Activated T-helper 9 cell treated with anti-CD3 and anti-CD28 coated beads, Interleukin-2, amount 50 U/mL, for 16 hours (primary cell): ENCODE measurements around the gene SVIL.
"Not testable (repeated sequence)": the region's sequence is repeated elsewhere in the genome, so short reads cannot be mapped to it uniquely, and the experiment has no call there.

Experiments used
- DNase-seq: peaks from one replicate; pipeline ENCODE4 v3.0.0-alpha.2; 2020; ENCODE audit warnings: low read depth

The SVIL gene

DNA sequence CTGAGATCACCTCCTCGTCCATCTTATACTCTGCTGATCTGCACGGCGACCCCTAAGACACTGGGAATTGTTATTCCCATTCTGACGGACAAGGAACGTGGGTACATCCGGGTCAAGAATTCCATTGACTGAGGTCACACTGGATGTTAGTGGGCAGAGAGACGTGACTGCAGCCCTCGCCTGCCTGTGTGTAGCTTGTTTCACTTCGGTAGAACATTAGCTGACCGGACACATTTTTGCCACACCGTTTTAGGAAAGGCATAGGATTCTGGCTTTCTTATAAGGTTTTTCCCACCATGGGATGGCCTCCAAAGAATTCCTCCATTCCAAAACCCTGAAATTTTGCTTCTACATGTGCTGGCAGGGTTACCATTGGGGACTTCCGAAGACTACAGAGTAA lies 118.9 kb downstream of the SVIL start:
- DNase-seq = not testable (repeated sequence)

DNA sequence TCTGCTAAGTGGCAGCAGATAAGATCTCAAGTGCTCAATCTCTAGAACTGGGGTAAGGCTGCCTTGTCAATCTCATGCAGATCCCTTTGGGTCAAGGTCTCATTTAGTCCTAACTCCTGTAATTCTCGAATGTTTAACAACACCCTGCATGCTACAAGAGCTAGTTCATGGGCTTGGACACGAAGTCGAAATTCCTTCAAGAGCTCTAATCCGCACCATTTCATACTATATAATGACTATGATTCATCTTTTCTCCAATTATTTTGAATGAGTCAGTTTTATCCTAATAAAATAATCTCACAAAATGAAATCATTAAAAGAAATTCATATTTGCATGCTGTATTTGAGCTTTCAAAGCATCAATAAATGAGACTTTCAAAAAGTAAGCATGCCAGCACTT lies 119.7 kb downstream of the SVIL start:
- not testable (repeated sequence) for DNase-seq

DNA sequence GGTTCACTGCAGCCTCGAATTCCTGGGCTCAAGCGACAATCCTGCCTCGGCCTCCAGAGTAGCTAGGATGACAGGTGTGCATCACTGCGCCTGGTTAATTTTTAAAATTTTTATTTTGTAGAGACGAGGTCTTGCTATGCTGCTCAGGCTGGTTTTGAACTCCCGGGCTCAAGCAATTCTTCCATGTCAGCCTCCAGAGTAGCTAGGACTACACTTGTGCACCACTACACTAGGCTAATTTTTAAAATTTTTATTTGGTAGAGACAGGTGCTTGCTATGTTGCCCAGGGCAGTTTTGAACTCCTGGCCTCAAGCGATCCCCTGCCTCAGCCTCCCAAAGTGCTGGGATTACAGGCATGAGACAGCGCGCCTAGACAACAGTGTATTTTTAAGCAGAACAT lies 120.5 kb downstream of the SVIL start:
- DNase-seq = no peak

DNA sequence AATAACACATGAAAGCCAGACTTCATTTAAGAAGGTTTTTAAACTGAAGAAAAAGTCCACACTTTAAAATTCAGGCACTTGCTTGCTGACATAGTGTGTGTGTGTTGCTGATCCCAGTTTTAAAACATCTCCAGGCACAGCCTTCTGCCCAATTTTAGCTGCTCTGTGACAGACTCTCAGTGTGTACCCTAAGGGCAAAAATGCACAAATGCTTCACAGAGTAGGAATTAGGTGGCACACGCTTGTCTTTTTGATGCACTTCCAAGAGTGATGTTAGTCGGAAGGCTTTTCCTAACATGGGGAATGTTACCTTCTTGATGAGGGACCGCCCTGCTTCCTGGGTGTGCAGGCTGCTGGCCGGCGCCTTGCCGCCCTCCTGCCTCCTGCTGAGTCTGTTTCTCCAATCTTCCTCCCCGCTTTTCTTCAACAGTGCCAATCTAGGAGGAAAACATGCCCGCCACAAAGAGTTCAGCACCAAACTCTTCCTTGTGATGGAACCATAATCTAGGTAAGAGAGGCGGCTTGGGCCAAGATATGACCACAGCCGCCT lies 122.3 kb downstream of the SVIL start:
- no peak for DNase-seq

DNA sequence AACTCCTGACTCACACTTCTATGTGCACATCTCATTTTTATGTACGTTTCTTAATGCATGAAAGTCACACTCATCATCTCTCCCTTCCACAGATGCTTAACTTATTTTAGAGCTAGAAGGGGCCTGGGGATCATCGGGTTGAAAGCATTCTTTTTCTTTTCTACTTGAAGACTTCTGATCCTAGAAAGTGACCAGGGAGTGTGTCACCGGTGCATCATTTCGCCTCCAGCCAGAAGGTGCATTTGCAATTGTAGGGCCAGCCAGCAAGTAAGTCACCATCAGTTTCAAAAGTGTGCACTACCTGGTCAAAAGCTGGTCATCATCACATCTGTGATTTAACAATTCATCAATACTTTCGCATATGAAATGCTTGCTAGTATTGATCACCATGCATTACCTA lies 123.0 kb downstream of the SVIL start:
- DNase-seq = not testable (repeated sequence)

DNA sequence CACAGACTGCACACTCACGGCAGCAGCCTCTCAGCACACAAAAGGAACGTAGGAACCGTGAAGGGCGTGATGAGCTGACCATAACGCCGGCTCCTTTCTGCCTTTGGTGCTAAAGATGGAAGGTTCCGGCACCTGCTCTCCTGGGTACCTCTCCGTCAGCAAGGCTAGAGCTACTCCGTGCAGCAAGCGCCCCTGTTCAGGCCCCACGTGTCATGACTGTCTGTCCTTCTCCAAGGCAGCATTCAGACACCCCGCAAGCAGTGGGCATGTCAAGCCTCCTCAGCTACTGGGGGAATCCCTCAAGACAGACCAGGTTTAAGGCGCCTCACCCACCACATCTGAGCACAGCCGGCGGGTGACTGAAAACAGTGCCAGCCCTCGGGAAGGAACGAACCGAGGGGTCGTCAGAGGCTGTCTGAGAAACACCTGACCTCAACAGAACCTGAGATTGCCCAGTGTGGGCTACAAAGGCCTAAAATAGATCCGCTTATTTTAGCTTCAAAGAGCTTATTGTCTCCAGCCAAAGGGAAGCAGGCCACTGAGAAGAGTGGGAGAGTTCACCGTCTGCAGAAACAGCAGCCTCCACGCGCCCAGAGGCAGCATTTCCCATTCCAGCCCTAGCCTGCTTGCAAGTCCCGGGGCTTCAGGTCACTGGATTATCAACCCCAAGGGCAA lies 124.2 kb downstream of the SVIL start:
- not testable (repeated sequence) for DNase-seq

DNA sequence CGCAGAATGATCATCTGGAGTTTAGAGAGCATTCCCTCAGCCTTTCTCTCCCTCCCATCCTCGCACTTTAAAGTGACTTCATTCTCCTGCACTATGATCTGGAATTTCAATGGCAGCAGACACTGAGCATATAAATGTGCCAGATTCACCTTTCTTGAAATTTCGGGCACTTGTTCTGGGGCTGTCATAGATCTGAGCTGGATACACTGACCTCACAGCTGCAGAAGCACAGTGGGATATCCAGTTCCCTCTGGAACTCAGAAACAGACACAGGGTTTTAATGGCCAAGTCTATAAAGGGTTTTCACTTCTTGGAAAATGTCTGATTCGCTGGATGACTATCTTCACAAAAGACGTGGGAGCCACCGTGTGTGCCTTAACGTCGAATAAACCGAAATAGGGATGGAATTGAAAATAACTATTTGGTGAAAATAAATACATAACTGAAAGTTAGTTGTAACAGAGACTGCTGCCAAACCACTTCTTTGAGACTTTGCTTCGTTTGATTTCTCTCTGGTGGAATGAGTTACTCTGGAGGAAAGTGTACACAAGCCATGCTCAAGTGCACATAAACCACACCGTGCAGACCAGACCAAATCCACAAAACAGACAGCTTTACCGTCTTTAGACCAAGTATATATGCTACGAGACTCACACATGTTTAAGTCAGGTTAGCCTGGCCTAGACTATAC lies 126.1 kb downstream of the SVIL start:
- no peak for DNase-seq

DNA sequence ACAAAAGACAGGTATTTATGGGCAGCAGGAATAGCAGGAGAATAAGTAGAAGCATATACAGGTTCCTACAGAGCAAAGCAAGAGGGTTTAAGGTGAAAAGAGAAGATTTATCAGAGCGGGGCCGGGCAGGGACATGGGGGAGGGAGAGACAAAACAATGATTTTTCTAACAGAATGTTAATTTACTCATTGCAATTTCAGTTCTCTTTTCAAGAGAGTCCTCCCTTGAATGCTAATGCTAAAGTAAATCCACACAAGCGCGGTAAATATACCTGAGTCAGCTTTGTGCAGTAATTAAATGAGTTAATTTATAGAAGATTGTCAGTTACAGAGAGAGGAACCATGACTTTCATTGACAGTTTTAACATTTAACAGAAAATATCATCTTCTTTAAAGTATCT lies 127.0 kb downstream of the SVIL start:
- not testable (repeated sequence) for DNase-seq

DNA sequence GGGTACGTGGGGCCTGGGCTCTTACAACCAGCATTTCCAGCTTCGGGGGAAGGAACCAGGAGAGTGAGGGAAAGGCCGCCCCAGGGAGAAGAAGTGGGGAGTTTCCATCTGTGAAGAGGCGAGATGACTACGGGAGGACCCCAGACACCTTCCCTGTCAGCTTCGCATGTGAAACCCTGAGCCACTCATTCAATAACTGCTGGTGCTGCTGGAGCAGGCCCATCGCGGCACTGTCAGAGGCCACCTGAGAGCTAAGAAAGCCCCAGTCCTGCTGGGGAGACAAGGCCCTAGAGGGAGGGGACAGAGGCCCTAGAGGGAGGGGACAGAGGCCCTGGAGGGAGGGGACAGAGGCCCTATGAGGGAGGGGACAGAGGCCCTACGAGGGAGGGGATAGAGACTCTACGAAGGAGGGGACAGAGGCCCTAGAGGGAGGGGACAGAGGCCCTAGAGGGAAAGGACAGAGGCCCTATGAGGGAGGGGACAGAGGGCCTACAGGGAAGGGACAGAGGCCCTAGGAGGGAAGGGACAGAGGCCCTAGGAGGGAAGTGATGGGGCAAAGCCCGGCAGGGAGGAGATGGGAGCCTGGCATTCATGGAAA lies 128.3 kb downstream of the SVIL start:
- not testable (repeated sequence) for DNase-seq

DNA sequence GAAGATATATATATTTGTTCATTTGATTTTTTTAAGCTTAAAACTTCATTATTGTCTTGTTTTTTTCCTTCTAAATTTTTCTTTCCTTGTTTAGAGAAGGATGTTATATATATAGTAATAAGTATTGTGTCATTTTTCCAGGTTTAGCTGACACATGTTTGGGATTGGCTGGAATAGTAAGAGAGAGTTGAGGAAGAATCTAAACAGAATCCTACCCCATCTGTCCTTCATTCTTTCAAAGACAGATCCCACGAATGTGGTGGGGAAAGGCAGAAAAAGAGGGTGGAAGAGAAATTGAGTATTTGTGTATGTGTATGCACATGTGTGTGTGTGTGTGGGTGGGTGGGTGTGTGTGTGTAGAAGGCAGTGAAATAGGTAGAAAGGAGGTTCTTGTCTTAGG lies 132.4 kb downstream of the SVIL start:
- no peak for DNase-seq

DNA sequence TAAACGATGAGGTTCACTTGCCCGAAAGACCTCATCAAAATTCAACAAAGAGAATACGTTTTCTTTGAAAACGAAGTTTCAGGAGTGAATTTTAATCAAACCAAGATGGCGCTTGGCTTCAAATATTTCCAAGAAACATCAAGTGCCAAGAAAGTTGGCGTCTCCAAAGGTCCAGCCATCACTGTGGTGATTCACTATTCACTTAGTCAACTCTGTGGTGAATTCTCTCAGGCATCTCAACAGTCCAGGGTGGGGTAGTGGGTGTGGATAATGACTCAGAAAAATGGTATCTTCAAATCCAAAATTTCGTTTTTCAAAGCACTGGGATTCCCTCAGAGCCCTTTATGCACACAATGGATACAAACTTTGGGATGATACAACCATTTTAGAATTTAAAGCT lies 133.1 kb downstream of the SVIL start:
- no peak for DNase-seq

DNA sequence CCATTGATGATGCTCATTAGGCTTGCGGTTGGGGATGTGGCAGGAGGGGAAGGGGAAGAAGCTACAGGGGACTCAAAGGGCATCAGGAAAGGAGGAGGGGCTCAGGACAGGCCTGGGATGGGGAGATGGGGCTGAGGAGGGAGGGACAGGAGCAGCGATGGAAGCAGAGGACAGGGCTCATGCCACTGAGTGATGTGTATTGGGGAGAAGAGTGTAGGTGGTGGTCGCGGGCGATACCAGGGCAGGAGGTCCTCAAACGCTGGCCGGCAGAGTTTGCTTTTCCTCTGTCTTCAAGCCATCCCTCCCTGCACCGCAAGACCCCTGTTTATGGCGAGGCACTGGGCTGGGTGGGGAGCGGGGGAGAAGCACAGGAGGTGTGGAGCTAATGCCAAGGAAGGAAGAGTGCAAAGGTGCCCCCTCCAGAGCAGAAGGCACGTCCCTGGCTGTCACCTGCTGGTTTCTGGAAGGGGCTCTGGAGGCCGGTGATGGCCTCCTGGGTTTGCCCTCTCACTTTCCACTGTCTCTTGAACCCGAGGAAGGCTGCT lies 134.7 kb downstream of the SVIL start:
- DNase-seq = no peak

DNA sequence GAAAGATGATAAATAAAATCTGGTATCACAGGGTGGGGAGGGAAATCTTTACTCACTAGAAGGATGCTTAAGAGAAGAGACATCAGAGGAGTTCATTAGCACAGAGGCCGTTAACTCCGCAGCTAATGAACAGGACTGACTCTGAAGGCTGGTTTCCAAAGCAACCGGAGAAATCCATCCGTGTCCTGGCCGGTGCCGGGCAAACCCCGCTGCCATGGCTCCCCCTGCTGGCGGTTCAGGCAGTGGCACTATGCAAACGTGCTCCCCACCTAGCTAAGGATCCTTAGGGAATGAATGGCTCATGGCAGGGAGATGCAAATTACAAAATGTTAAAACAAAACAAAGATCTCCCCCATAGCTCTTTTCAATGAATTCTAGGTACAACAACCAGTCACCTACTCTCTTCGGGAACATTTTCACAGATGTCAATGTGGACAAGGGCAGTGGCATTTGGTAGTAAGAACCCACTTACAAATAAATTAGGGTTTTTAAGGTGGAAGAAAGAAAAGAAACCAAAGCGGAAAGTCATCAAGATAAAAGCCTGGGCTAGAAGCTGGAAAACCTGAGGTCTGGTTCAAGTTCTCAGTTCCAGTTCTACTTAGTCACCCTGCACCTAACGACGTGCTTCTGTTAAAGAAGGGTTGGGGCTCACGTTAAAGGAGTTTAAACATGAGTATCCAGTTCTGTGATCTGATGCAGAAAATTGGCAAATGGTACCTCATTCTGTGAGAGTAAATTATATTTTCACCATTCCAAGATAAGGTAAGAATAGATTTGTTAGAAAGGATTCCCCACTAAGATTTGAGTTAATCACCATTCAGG lies 138.2 kb downstream of the SVIL start:
- DNase-seq = peak; percentile 34

DNA sequence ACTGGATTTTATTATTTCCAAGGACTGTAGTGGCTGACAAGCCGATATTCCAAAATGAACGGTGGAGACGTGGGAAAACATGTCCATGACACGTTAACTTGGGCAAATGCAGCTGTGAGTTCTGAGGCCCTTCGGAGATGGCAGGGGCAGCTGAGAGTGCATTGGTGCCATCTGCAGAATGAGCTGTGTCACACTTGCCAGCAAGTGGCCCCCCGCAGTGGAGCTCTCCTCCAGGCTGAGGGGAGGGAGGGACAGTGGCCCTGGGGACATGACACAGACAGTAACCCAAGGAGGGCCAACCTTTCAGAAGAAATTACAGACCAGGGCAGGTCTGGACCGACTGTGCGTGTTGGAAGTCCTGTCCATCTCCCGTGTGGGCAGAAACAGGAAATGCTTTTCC lies 139.4 kb downstream of the SVIL start:
- DNase-seq = no peak

DNA sequence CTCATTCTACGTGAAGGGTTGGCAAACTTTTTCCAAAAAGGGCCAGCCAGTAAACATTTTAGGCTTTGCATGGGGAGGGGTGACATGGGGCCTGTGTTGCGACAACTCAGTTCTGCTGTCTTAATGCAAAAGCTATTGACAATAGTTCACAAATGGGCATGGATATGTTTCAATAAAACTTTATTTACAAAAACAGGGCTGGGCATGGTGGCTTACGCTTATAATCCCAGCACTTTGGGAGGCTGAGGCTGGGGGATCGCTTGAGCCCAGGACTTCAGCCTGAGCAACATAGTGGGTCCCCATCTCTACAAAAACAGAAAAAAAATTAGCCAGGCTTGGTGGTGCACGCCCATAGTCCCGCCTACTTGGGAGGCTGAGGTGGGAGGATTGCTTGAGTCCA lies 141.1 kb downstream of the SVIL start:
- no peak for DNase-seq

DNA sequence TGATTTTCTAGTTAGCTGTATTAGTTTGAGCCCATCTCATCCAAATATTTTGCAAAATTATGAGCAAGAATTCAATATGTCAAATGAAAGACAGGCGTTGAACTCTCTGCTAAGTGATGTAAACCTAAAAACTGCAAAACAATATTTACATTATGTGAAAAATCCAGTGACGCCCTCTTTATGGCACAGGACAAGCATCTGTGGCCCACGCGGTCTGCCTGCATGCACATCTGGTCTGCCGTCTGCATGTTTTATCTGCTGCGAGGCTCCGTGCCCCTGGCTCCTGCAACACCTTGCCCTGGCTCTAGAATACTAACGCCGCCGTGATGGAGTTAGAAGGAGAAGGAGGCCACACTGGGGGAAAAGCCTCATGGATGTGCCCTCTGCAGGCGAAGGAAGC lies 142.0 kb downstream of the SVIL start:
- no peak for DNase-seq

DNA sequence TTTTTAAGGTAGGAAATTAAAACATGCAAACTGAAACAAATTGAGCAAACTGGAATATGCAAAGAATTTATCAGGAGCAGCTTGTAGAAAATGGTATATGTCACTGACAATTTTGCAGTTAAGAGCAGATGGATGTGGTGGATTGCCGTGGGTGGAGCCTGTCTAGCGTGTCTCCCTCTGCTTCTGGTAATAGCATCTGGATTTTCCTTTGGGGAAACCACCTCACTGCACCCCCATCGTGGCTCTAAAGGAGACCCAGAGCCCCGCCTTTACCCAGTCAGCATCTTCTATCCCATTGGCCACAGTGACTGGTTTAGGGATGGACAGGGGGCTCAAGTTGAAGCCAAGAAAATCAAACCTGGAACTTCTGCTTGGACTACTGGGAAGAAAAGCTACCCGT lies 142.9 kb downstream of the SVIL start:
- DNase-seq = no peak

DNA sequence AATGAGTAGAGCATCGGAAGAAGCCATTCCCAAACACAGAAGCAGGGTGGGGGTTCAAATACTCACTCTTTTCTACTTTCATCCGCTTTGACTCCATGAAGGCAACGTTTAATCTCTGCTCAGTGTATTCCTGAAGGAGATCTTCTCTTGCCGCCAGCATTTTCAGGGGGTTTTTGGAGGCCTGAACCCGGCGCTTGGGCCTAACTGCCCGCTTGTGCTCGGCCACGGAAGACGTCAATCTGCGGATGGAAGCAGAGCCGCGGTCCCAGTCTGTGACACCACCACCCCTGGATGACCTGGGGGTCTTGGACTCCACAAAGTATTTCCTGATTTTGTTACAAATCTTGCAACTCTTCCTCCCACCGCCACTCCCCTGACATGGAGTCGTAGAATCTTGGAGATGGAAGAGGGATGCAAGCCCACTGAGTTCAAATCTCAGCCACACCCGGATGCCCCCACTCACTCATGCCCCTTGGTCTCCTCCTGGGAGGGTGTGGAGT lies 143.9 kb downstream of the SVIL start:
- DNase-seq = not testable (repeated sequence)

DNA sequence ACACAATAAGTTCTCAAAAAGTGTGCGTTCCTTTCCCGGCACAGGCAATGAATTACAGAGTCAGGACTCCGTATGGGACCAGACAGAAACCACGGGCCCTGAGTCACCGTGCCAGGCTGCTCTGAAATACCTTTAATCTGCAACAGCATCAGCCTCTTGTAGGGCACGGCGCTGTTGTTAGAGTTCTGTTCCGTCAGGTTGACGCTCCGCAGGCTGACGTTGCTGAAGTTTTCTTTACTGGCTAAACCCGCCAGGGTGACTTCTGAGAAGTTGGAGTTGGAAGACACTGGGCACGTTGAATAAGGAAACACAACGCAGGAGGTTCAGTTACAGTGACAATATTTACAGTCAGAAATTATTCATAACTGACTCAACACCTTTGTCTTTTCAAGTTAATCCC lies 146.3 kb downstream of the SVIL start:
- DNase-seq = not testable (repeated sequence)

DNA sequence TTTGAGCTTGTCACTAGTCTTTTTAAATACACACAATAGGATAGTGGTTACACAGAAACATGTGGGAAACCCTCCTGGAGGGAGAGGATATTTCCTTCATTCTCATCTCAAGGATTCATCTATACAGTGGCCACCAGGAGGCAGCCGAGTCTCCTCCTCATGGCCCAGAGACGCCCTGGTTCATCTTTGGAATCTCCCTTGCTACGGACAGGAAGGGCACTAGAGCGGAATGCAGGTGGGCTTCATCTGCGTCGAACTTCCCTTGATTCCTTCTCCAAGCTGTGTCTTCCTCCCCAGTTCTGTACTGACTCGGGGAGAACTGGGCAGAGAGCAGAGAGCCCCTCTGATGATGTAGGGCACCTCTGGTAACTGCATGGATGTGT lies 146.9 kb downstream of the SVIL start:
- not testable (repeated sequence) for DNase-seq

DNA sequence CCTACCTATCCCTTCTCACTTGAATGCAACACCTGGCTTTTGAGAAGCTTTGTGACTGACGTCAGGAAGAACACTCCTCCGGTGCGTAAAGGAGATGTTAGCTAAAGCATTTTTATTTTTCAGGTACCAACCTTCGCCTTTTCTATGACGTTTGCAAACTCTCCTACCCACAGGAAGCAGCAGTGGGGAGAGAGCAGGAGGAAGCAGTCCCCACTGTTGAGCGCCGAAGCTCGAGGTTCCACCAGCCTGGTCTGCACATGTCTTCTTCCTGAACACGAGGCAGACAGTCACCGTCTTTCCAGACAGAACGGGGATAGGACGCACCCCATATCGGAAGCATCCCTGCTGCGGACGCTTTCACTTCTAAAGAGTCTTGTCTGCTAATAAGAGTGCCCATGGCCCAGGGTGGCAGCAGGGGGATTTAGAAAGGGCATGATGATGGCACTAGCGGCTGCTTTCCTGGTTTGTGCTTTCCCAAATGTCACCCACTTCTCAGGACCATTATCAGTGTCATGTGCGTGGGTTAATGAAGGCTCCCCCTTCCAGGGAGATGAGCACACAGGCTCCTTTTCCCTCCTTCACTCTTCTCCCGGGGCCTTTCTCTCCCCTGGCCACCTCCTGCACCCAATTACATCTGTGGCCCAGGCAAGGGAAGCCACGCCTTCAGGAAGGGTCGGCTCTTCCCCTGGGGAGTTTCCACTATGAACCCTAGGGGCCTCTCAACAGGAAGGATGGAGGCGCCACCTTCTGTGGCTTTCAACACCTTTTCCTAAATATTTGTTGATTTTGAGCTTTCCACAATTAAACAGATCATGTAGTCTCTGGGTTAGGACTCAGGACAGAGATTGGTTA lies 147.5 kb downstream of the SVIL start:
- DNase-seq = not testable (repeated sequence)
